ENCODE results near the gene ZKSCAN4.

Gene ZKSCAN4

DNA sequence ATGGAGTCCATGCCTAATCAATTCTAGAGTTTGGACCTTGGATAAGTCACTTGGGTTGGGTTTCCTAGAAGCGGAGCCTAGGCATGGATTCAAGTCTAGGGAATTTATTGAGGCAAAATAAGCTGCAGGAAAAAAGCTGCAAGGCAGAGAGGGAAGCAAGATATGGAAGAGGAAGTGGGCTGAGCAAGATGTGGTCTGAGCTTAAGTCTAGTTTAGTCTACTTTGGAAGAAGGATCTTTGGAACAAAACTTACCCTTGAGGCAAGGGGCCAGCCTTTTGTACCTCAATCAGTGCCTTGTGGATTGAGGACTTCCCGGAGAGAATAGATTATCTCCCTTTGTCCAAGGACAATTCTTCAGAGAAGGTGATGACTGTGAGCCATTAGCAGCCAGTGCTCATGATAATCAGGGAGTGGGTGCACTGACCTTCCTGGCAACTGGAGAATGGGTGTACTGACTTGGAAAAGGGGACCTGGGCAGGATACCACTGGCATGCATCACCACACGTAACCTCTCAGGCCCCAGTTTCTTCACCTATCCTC lies 16.1 kb downstream of the ZKSCAN4 start:
- Mint-ChIP-seq H3K4me3 (no peak overlapping the region), H3K9me3 (no peaks in the 10 kb centered on the region), H3K27ac (peak overlapping the region; percentile 76), H3K27me3 (no peaks in the 10 kb centered on the region), H3K4me1 (ENCODE audit: low read depth) (peaks cover 42% of the 10 kb centered on the region), H3K36me3 (ENCODE audit: low read depth) (peaks cover 61% of the 10 kb centered on the region)
- intact Hi-C loops (cut with micrococcal nuclease), result loop anchor here (10.0 kb wide), 1 partner anchor 331 kb away; no protein-coding TSS in a partner anchor

DNA sequence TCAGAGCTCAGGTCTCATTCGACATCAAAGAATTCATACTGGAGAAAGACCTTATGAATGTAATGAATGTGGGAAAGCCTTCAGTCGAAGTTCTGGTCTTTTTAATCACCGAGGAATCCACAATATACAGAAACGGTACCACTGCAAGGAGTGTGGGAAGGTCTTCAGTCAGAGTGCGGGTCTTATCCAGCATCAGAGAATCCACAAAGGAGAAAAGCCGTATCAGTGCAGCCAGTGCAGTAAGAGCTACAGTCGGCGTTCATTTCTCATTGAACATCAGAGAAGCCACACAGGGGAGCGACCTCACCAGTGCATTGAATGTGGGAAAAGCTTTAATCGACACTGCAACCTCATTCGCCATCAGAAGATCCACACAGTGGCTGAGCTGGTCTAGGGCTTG lies 19.3 kb downstream of the ZKSCAN4 start:
- Mint-ChIP-seq H3K4me1 (ENCODE audit: low read depth) (peaks cover 38% of the 10 kb centered on the region), H3K4me3 (no peak overlapping the region), H3K9me3 (no peaks in the 10 kb centered on the region), H3K36me3 (ENCODE audit: low read depth) (peaks cover 75% of the 10 kb centered on the region), H3K27me3 (no peaks in the 10 kb centered on the region), H3K27ac (no peak overlapping the region)
- intact Hi-C loops (cut with micrococcal nuclease), result loop anchor here (10.0 kb wide), 1 partner anchor 328 kb away; no protein-coding TSS in a partner anchor

DNA sequence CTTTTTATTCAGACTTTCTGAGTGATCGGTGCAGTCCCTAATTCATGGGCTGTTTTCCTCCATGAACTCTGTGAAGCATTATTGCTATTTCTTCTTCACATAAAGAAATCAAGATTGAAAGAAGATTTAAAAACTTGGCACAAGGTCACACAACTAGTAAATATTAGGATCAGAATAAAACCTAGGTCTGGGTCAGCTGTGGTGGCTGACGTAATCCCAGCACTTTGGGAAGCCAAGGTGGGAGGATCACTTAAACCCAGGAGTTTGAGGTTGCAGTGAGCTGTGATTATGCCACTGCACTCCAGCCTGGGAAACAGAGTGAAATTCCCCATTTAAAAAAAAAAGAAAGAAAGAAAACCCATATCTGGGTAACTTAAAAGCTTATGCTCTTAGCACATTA lies 25.6 kb downstream of the ZKSCAN4 start:
- peak overlapping the region; percentile 30 for H3K4me3 Mint-ChIP-seq

DNA sequence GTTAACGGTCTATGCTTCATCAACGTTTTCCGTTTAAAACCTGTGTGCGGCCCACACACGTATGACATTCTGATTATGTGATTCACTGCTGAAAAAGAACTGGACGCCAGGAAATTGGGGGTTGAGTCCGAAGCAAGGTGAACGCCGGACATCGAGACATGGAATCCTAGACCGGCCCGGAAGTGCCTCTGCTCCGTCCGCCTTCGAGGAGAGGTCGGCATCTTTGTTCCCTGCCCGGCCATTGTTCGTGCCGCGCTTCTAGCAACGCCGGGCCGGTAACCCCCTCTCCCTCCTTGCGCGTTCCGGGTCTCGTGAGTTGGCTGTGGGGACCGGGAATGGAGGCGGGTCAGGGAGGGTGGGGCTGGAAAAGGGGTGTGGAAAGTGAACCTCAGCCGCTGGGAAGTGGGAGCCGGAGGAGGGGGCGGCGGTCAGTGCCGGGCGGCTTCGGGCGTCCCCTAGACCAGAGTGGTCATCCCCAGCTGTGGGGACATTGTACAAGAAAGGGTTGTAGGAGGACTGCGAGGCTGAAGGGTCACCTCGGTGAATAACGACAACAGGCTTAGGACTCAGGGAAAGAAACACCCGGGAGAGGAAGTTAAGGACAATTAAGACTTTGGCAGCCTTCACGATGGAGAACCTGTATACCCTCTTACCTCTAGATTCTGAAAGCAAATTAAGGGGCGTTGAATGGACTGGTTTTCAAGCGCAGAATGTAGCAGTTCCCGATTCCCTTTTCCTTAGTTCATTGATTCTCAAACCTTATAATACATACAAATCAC lies 26.8 kb downstream of the ZKSCAN4 start, which contains the start of gene ZSCAN9:
TSS of gene ZSCAN9 (plus strand) at position 220 of the 779 bp plus-strand sequence. CDS start 1,810 bp downstream, outside the sequence.
- peak within 1 kb of the TSS; percentile 92 for H3K27ac Mint-ChIP-seq
- H3K27me3 Mint-ChIP-seq, result peaks cover 30% of the 10 kb centered on the region
- peaks cover 30% of the 10 kb centered on the region for H3K4me1 Mint-ChIP-seq (ENCODE audit: low read depth)
- no peaks in the 10 kb centered on the region for H3K9me3 Mint-ChIP-seq
- H3K4me3 Mint-ChIP-seq, result peak within 1 kb of the TSS; percentile 93
- intact Hi-C loops (cut with micrococcal nuclease), result no loop called here
- peaks cover 44% of the 10 kb centered on the region for H3K36me3 Mint-ChIP-seq (ENCODE audit: low read depth)

More for the DNA sequence above, 25.6 kb downstream of the ZKSCAN4 start:
- Mint-ChIP-seq H3K27me3 (peaks cover 21% of the 10 kb centered on the region), H3K4me1 (ENCODE audit: low read depth) (peaks cover 30% of the 10 kb centered on the region), H3K9me3 (no peaks in the 10 kb centered on the region), H3K27ac (no peak overlapping the region), H3K36me3 (ENCODE audit: low read depth) (peaks cover 57% of the 10 kb centered on the region)
- intact Hi-C loops (cut with micrococcal nuclease), result no loop called here

DNA sequence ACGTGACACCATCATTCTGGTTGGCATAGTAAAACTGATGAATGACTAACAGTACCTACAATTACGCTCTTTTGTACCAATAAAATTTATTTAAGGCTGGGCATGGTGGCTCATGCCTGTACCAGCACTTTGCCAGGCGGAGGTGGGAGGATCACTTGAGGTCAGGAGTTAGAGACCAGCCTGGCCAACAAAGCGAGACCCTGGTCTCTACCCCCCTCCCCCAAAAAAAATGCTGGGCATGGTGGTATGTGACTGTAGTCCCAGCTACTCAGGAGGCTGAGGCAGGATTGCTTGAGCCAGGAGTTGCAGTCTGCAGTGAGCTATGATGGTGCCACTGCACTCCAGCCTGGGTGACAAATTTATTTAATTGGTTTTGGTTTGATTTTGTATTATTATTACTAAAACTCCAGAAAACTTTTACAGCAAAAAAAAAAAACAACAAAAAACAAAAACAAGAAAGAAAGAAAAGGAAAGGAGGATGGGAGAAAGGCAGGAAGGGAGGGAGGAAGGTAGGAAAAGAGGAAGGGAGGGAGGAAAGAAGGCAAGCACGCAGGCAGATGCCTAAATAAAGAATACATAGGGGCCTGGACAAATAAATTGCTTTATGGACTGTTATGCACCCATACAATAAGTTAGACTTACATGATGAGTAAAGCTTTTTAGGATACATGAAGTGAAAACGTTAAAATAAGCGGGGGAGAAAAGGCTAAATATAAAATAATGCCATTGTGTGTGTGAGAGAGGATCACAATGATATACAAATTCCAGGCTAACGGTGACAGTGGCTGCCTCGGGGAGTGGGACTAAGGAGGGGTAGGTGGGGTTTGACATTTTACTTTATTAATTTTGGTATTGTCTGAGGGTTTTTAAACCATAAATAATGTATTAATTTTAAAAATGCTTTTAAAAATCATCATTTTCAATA lies 27.7 kb downstream of the ZKSCAN4 start:
- H3K4me1 Mint-ChIP-seq (ENCODE audit: low read depth), result peaks cover 30% of the 10 kb centered on the region
- peaks cover 36% of the 10 kb centered on the region for H3K36me3 Mint-ChIP-seq (ENCODE audit: low read depth)
- H3K27me3 Mint-ChIP-seq, result peaks cover 36% of the 10 kb centered on the region
- peak overlapping the region; percentile 93 for H3K4me3 Mint-ChIP-seq
- intact Hi-C loops (cut with micrococcal nuclease), result no loop called here
- no peaks in the 10 kb centered on the region for H3K9me3 Mint-ChIP-seq
- H3K27ac Mint-ChIP-seq, result peak overlapping the region; percentile 92

DNA sequence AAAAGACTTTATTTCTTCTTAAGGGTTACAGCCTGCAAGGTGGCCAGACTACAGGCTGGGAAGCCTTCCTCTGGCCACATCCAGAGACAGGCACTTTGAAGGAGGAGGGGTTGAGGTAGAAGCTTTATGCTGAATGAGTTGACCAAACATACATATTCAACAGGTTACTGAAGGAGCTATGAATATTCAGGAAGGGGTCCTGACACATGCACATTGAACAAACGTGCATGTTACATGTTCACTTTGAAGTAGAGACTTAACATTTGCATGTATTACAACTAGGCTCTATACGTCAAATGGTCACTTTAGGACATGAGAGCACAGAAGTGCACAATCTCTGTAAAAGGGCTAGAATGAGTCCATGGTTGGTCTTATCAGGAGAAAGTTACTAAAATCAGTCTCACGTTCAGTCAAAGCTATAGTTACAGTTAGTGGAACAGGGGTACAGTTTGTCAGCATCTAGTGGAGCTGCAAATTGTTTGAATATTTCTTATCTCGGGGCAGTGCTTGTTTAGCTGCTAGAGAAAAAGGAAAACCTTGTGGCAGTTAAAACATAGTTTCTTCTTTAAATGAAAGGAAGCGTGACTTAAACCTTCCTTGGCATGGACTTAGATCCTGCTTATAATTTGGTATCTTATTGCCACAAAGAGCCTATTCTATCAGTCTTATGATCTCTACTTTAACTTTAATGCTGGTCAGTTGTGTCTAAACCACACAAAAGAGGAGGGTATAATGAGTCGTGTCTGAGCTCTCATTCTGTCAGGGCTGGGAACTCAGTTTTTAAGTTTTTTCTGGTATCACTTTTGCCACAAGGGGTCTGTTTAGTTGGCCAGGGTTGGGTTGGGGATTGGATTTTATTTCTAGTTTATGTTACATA lies 31.6 kb downstream of the ZKSCAN4 start:
- peaks cover 23% of the 10 kb centered on the region for H3K4me1 Mint-ChIP-seq (ENCODE audit: low read depth)
- peaks cover 6% of the 10 kb centered on the region for H3K36me3 Mint-ChIP-seq (ENCODE audit: low read depth)
- no peaks in the 10 kb centered on the region for H3K9me3 Mint-ChIP-seq
- H3K4me3 Mint-ChIP-seq, result no peak overlapping the region
- intact Hi-C loops (cut with micrococcal nuclease), result no loop called here
- no peak overlapping the region for H3K27ac Mint-ChIP-seq
- H3K27me3 Mint-ChIP-seq, result peaks cover 47% of the 10 kb centered on the region

DNA sequence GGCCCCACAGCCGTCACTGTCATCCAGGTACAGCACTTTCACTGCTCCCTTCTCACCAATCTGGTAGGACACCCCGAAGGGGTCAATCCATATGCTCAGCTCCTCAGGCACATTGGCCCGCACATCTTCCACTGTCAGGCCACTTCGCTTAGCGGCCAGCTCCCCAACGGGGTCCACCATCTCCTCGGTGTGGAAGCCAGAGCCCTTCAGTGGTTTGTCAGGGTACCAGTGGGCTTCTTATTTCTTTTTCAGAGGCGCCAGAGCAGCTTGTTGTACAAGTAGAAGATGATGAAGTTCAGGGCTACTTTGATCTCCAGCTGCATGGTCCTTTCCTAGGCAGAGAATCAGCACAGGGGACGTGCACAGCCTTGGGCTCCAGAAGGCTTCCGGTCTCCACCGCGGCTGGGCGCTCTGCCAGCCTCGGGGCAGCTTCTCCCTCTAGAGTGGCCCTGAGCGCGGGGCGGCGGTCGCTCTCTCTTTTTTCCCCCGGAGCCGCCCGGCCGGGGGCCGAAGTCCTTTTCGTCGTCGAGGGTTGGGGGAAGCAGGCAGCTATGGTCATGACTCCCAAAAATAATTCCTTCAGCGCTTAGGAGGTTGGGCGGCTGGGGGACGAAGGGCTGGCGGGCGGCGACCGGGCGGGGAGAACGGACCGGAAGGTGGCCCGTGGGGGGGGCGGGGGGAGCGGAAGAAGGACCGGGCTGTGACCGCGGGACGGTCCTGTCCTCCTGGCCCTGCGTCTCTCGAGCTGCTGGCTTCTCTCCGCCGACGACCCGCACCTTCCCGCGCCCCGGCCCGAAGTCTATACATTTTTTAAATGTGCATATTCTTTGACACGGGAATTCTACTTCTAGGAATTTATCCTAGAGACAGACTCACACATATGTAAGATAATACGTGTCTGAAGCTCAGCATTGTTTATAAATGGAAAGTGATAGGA lies 33.5 kb downstream of the ZKSCAN4 start:
- intact Hi-C loops (cut with micrococcal nuclease), result loop anchor here (5.0 kb wide), 2 partner anchors 34 to 81 kb away; partner anchors contain the start of gene ZKSCAN4

DNA sequence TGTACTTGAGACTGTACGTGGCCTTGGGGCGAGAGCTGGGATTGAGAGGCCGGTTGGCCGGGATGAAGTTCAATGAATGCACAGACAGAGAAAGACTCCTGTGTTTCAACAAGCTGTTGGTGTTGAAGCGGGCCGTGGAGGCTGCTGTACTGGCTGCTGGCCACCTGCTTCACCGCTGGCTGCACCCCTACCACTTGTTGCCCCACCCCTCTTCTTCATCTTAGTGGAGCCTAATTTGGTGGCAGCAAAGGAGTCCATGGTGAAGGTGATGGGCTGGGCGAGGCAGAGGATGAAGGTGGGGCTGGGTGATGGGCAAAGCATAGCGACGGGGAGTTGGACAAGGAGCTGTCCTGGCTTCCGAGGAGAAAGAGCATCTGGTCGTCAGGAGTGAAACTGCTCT lies 34.2 kb downstream of the ZKSCAN4 start:
- no peaks in the 10 kb centered on the region for H3K9me3 Mint-ChIP-seq
- H3K27me3 Mint-ChIP-seq, result peaks cover 59% of the 10 kb centered on the region
- H3K36me3 Mint-ChIP-seq (ENCODE audit: low read depth), result no peaks in the 10 kb centered on the region
- H3K4me3 Mint-ChIP-seq, result peak overlapping the region; percentile 82
- intact Hi-C loops (cut with micrococcal nuclease), result loop anchor here (5.0 kb wide), 2 partner anchors 34 to 81 kb away; partner anchors contain the start of gene ZKSCAN4
- peak overlapping the region; percentile 90 for H3K27ac Mint-ChIP-seq
- peaks cover 23% of the 10 kb centered on the region for H3K4me1 Mint-ChIP-seq (ENCODE audit: low read depth)

More for the DNA sequence above, 33.5 kb downstream of the ZKSCAN4 start:
- Mint-ChIP-seq H3K9me3 (no peaks in the 10 kb centered on the region), H3K36me3 (ENCODE audit: low read depth) (no peaks in the 10 kb centered on the region), H3K4me3 (peak overlapping the region; percentile 82), H3K27me3 (peaks cover 59% of the 10 kb centered on the region), H3K4me1 (ENCODE audit: low read depth) (peaks cover 19% of the 10 kb centered on the region), H3K27ac (peak overlapping the region; percentile 90)

DNA sequence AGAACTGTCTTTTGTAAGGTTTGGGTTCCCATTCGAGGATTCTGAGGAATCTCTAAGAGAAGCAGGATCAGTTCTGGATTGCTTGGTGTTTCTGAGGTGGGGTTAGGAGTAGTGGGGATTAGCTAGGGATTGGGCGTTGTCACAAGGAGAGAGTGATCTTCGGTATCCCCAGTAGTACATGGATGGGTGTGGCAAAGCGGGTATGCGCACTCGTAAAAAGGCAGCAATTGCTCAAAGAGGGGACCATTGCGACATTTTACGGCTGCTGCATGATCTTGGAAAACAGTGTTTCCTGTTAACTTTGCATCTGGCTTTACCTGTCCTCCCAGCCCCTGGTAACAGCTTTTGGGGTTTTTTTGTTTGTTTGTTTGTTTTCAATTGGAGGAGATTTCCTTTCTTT lies 36.6 kb downstream of the ZKSCAN4 start:
- no peak overlapping the region for H3K27ac Mint-ChIP-seq
- intact Hi-C loops (cut with micrococcal nuclease), result loop anchor here (5.0 kb wide), 2 partner anchors 37 to 78 kb away; partner anchors contain the start of gene ZKSCAN4
- H3K36me3 Mint-ChIP-seq (ENCODE audit: low read depth), result no peaks in the 10 kb centered on the region
- H3K4me3 Mint-ChIP-seq, result peak overlapping the region; percentile 11
- H3K9me3 Mint-ChIP-seq, result no peaks in the 10 kb centered on the region
- H3K27me3 Mint-ChIP-seq, result peaks cover 60% of the 10 kb centered on the region
- peaks cover 37% of the 10 kb centered on the region for H3K4me1 Mint-ChIP-seq (ENCODE audit: low read depth)

DNA sequence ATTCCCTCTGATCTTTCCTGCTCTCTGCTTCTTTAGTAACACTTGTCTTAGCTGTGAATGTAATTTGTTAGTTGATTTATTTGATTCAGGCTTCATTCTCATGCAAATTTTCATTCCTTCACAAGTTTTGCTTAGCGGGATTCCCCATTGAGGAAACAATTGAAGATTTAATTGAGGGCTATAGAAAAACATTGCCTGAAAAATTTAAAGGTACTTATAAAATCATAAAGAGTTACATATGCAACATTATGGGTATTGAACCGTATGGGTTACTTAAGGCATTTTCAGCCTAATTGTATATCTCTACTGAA lies 38.9 kb downstream of the ZKSCAN4 start:
- H3K9me3 Mint-ChIP-seq, result no peaks in the 10 kb centered on the region
- H3K4me3 Mint-ChIP-seq, result no peak overlapping the region

DNA sequence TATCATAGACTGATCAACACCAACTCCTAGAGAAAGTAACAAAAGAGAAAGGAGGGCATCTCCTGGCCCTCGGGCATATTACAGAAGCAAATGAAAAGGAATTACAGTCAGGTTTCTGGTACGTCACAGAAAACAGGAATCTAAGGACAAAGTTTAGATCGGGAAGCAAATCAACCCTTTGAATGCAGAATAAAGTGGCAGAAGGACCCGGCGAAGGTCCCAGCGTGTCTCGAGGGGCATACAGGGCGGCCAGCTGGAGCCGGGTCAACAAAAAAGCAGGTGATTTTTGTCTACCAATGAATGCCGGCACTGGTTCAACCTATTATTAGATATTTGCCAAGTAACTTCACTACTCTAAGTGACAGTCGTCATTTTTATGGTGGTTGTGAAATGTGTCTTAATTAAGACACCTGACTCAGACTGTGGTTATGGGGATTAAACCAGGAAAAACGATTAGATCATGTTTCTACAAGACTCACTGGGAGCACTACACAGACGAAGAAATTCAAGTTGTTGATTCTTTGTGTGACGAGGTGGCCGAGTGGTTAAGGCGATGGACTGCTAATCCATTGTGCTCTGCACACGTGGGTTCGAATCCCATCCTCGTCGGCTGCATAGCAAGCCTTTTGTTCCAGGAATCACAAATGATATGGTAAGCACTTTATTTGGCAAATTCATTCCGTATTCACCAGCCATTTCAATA lies 39.4 kb downstream of the ZKSCAN4 start:
- peak overlapping the region; percentile 55 for H3K4me3 Mint-ChIP-seq
- no peaks in the 10 kb centered on the region for H3K36me3 Mint-ChIP-seq (ENCODE audit: low read depth)
- peaks cover 74% of the 10 kb centered on the region for H3K27me3 Mint-ChIP-seq
- intact Hi-C loops (cut with micrococcal nuclease), result no loop called here
- no peaks in the 10 kb centered on the region for H3K9me3 Mint-ChIP-seq
- H3K4me1 Mint-ChIP-seq (ENCODE audit: low read depth), result peaks cover 42% of the 10 kb centered on the region
- H3K27ac Mint-ChIP-seq, result no peak overlapping the region

More for the DNA sequence above, 38.9 kb downstream of the ZKSCAN4 start:
- H3K27me3 Mint-ChIP-seq, result peaks cover 69% of the 10 kb centered on the region
- no peaks in the 10 kb centered on the region for H3K36me3 Mint-ChIP-seq (ENCODE audit: low read depth)
- no peak overlapping the region for H3K27ac Mint-ChIP-seq
- peaks cover 42% of the 10 kb centered on the region for H3K4me1 Mint-ChIP-seq (ENCODE audit: low read depth)
- intact Hi-C loops (cut with micrococcal nuclease), result no loop called here

Data from dendritic cell treated with granulocyte-macrophage colony-stimulating factor and Interleukin-4, amounts not matched to agents 40 ng/mL and 50 ng/mL, for 4 days (primary cell).